Hematopoietic multipotent progenitor cell treated with erythropoietin and hydrocortisone succinate and interleukin-3 and kit ligand, for 17 days (in vitro differentiated cells): ENCODE results near the gene DSCAM.
"Not testable (repeated sequence)": the region's sequence is repeated elsewhere in the genome, so short reads cannot be mapped to it uniquely, and the experiment has no call there.

Experiments
- DNase-seq: peaks from one replicate; pipeline ENCODE4 v3.0.0-alpha.2; 2015; ENCODE audit warnings: low spot score

The DSCAM gene, protein sequence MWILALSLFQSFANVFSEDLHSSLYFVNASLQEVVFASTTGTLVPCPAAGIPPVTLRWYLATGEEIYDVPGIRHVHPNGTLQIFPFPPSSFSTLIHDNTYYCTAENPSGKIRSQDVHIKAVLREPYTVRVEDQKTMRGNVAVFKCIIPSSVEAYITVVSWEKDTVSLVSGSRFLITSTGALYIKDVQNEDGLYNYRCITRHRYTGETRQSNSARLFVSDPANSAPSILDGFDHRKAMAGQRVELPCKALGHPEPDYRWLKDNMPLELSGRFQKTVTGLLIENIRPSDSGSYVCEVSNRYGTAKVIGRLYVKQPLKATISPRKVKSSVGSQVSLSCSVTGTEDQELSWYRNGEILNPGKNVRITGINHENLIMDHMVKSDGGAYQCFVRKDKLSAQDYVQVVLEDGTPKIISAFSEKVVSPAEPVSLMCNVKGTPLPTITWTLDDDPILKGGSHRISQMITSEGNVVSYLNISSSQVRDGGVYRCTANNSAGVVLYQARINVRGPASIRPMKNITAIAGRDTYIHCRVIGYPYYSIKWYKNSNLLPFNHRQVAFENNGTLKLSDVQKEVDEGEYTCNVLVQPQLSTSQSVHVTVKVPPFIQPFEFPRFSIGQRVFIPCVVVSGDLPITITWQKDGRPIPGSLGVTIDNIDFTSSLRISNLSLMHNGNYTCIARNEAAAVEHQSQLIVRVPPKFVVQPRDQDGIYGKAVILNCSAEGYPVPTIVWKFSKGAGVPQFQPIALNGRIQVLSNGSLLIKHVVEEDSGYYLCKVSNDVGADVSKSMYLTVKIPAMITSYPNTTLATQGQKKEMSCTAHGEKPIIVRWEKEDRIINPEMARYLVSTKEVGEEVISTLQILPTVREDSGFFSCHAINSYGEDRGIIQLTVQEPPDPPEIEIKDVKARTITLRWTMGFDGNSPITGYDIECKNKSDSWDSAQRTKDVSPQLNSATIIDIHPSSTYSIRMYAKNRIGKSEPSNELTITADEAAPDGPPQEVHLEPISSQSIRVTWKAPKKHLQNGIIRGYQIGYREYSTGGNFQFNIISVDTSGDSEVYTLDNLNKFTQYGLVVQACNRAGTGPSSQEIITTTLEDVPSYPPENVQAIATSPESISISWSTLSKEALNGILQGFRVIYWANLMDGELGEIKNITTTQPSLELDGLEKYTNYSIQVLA (N-terminal part only)

GRCh38 chr21:40846587-40847411 lies at the start of gene DSCAM:
DSCAM (minus strand) TSS chr21:40847158; CDS start chr21:40846661, 497 bp downstream.
- no peak for DNase-seq

GRCh38 chr21:40895697-40896096 lies 48.7 kb upstream of the DSCAM start:
- not testable (repeated sequence) for DNase-seq

- DNase-seq: no peak
Measured at GRCh38 chr21:40886931-40887330, 40.0 kb upstream of the DSCAM start.

DNA sequence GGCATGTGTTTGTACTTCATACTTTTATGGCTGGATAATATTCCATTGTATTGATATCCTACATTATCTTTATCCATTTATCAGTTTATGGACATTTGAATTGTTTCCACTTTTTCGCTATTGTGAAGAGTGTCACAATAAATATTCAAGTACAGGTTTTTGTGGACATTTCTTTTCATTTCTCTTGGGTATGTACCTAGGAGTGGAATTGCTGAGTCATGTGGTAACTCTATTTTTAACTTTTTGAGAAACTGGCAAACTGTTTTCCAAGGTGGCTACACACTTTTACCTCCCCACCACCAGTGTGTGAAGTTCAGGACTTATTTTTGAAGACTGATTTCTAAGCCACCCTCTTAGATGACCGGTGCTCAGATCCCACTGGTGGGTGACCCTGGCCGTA lies 39.0 kb upstream of the DSCAM start:
- no peak for DNase-seq

DNA sequence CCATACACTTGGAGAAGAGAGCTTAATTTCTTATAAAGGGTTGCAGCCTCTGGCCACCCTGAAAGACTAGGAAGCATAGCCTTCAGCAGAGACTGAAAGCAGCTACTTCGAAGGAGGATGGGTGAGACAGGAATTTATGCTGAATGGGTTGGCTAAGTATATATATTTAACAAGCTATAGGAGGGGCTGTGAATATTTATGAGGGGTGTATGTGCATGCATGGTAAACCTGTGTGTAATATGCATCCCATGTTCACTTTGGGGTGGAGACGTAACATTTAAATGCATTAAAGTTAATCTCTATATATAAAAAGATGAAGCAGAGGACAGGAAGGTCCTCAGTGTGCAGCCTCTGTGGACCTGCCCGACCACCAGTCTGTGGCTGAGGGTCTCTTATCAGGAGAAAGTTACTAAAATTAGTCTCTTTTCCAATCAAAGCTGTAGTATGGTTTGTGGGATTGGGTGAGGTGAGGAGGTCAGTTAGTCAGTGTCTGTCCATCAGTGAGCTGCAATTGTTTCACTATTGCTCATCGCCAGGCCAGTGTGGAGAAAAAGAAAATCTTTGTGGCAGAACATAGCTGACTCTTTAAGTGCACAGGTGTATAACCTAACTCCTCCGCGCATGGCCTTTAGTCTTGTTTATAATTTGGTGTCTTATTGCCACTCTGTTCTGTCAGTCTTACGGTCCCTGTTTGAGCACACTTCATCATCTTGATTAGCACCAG lies 35.4 kb upstream of the DSCAM start:
- DNase-seq: no peak

GRCh38 chr21:40881767-40882166 lies 34.8 kb upstream of the DSCAM start:
- no peak for DNase-seq

DNA sequence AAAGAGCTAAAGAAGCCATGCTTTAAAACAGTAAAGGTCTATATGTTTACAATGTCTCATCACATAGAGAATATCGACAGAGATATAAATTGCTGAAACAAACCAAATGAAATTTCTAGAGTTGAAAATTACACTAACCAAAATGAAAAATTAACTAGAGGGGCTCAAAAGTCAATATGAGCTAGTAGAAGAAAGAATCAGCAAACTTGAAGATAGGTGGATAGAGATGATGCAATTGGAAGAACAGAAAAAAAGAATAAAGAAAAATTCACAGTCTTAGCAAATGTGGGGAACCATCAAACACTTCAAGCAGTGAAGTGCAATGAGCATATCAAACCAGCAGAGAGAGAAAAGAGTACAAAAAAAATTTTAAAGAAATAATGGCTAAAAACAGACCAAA lies 24.1 kb upstream of the DSCAM start:
- DNase-seq: no peak

- no peak for DNase-seq
Measured at GRCh38 chr21:40863839-40864238, 16.9 kb upstream of the DSCAM start.

DNA sequence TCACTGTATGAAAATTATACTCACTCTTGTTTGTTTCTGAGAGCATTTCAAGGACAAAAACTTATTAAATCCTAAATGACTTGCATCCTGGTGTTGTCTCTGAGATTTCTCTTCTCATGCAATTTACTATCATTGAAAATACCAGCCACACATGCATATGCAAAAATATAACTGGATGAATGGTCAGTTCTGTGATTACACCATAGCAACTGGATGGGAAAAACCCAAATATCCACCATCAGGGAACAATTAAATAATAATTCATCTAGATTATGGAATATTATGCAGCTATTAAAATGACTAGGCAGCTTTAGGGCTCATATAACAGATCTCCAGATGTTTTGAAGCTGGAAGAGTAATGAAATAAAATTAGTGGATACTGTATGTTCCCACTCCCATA lies 11.6 kb upstream of the DSCAM start:
- no peak for DNase-seq

DNA sequence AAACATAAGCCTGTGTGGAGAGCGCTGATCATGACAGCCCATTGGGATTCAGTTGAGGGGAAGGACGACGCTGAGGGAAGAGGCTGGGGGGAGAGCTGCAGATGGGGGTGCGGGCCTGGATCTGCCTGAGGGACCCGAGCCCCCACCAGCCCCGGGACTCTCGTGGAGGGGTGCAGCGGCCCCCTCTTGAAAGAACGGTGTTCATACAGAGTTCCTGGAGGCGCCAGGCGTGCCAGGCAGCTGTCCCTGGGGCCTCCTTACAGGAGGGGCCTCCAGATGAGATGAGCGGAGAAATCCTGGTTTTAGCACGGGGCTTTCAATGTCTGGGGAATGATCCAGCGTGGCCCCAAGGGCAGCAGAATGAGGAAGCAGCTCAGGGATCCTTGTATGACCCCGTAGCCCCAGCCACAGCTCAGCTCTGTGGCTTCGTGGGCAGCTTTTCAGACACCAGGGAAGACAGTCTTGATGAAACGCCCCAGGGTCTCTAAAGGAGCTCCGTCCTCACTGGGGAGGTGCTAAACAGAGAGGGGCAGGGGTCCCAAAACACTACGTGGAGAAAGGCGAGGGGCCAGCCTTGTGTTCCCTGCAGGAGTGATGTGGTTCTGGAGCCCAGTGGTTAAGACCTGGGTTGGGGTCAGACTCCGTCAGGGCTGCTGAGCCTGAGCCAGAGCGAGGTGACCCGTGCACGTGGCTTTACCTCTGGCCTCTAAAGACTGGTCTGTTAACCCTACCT lies 7.2 kb upstream of the DSCAM start:
- DNase-seq: no peak

DNA sequence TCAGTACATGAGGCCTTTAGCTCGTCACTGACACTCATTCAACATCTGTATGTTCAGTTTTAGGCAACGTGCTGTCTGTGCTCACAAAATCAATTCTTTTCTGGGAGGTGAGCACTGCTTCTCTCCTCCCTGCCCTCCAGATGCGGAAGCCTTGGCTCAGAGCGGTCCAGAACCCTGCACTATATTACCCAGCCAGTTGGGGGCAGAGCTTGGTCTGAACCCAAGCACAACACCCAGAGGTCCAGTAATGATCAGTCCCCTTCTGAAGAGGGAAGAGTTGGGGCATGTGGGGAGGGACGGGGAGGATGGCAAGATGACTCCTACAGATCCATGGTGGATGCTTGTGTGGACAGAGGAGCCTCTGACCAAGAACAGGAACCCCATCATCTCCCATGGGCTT lies 5.6 kb upstream of the DSCAM start:
- no peak for DNase-seq

- DNase-seq: no peak
Measured at GRCh38 chr21:40851749-40852148, 4.8 kb upstream of the DSCAM start.

GRCh38 chr21:40850071-40850470 lies 3.1 kb upstream of the DSCAM start:
- DNase-seq: no peak

GRCh38 chr21:40847951-40848350 lies 993 bp upstream of the DSCAM start:
- no peak for DNase-seq

- DNase-seq: no peak
Measured at GRCh38 chr21:40846103-40846502, 855 bp downstream of the DSCAM start.

- no peak for DNase-seq
Measured at GRCh38 chr21:40845441-40845995, 1.4 kb downstream of the DSCAM start.

DNA sequence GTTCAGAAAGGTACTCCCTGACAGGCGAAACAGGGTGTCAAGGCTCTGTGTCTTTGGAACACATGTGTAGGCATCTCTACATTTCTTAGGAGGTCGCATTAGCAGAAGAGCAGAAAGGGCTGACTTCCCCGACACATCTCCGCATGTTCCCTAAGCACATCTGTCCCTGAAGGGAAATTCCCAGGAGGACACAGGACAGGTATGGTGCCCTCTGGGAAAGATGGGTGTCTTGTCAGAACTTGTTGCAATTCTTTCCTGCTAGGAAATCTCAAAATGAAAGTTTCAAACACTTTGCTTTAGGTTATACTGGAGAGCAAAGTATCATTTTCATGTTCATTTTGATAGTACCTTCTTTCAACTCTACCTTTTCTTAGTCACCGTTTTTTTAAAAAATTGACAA lies 2.0 kb downstream of the DSCAM start:
- DNase-seq: no peak

- DNase-seq: no peak
Measured at GRCh38 chr21:40842197-40842552, 4.8 kb downstream of the DSCAM start.

GRCh38 chr21:40841524-40842196 lies 5.3 kb downstream of the DSCAM start:
- no peak for DNase-seq
